ENCODE data around the gene CCL22.
A peak's percentile ranks its signal among the peaks of the same experiment; 100 is the strongest.

The CCL22 gene

DNA sequence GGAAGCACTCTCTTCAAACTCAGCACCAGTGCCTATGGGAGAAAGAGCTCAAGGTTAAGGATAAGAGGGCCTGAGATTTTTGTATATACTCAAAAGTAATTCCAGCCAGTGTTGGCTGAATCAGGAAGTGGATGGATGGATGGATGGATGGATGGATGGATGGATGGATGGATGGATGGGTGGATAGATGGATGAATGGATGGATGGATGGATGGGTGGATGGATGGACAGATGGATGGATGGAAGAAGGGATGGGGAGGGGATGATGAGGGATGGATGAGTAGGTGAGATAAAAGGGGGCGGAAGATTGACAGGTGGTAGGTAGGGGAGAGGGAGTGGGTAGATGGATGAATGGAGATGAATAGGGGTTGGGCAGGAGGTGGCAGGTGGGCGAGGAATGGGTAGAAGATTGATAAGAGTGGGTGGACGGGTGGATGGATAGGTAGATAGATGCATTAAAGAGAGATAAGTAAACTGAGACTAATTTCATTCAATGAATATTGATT, 17.8 kb downstream of the CCL22 start:
- DNase-seq (ENCODE audit: low read depth in 3 of 3): no peak

- DNase-seq (ENCODE audit: low read depth in 3 of 3): peak; percentile 8 to 41 (median 36)
Observed at GRCh38 chr16:57377080-57377841, 18.7 kb downstream of the CCL22 start.

GRCh38 chr16:57379579-57379978, 21.0 kb downstream of the CCL22 start:
- DNase-seq (ENCODE audit: low read depth in 3 of 3): no peak

GRCh38 chr16:57380671-57381462, 22.3 kb downstream of the CCL22 start:
- DNase-seq (ENCODE audit: low read depth in 3 of 3): no peak

- DNase-seq (ENCODE audit: low read depth in 3 of 3): no peak
Observed at GRCh38 chr16:57381791-57382534, 23.4 kb downstream of the CCL22 start.

DNA sequence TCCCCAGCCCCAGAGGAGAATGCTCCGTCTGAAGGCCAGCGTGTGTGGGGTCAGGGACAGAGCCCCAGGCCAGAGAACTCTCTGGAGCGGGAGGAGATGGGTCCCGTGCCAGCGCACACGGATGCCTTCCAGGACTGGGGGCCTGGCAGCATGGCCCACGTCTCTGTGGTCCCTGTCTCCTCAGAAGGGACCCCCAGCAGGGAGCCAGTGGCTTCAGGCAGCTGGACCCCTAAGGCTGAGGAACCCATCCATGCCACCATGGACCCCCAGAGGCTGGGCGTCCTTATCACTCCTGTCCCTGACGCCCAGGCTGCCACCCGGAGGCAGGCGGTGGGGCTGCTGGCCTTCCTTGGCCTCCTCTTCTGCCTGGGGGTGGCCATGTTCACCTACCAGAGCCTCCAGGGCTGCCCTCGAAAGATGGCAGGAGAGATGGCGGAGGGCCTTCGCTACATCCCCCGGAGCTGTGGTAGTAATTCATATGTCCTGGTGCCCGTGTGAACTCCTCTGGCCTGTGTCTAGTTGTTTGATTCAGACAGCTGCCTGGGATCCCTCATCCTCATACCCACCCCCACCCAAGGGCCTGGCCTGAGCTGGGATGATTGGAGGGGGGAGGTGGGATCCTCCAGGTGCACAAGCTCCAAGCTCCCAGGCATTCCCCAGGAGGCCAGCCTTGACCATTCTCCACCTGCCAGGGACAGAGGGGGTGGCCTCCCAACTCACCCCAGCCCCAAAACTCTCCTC, 24.1 kb downstream of the CCL22 start:
- DNase-seq (ENCODE audit: low read depth in 3 of 3): no peak

GRCh38 chr16:57383276-57384247, 25.0 kb downstream of the CCL22 start:
- no peak for DNase-seq (ENCODE audit: low read depth in 3 of 3)

- no peak for DNase-seq (ENCODE audit: low read depth in 3 of 3)
Observed at GRCh38 chr16:57384248-57385070, 25.9 kb downstream of the CCL22 start.

- no peak for DNase-seq (ENCODE audit: low read depth in 3 of 3)
Observed at GRCh38 chr16:57385083-57385482, 26.5 kb downstream of the CCL22 start.

DNA sequence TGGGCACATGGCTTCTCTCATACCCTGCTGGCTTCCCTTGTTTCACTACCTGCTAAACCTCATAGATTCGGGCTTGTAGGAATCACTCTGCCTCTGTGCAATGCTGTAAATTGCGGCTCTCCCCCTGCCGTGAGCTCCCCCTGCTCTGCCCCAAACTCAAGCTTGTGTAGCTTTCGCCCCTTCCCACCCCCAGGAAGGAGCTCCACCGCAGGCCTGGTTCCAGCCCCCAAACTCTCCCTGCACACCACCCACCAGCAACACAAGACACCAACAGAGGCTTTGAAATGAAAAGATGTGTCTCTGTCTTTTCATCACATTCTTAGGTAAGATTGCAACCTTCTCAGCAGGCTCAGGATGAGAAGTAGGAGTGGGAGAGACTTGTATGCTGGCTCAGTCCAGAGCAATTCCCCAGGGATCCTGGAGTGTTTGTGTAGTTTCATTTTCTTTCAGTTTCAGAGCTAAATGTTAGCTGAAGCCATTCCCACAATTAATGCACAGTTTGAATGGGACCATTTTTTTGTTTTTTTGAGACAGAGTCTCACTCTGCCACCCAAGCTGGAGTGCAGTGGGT, 27.9 kb downstream of the CCL22 start:
- DNase-seq (ENCODE audit: low read depth in 3 of 3): no peak

- DNase-seq (ENCODE audit: low read depth in 3 of 3): no peak
Observed at GRCh38 chr16:57387598-57388354, 29.2 kb downstream of the CCL22 start.

GRCh38 chr16:57388359-57389086, 29.9 kb downstream of the CCL22 start:
- no peak for DNase-seq (ENCODE audit: low read depth in 3 of 3)

GRCh38 chr16:57389087-57389468, 30.5 kb downstream of the CCL22 start:
- DNase-seq (ENCODE audit: low read depth in 3 of 3): no peak

DNA sequence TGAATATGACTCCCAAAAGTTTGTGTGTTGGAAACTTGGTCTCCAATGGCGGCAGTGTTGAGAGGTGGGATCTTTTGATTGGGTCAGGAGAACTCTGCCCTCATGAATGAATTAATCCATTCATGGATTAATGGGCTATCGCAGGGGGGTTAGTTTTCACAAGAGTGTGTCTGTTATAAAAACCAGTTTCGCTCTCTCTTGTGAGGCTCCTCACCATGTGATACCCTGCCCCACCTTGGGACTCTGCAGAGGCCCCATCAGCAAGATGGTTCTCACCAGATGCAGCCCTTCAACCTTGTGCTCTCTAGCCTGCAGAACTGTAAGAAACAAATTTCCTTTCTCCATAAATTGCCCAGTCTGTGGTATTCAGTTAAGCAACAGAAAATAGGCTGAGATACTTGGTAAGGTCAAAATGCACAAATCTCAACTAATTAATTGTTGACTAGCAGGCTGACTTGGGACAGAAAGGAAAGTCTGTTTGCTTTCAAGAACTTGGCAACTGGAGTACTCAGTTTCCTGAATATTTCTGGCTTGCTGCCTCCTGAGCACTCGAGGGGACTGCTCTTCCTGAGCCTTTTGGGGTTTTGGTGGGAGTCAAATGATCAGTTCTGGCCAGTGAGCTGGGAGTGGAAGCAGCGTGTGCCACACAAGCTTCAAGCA, 32.2 kb downstream of the CCL22 start:
- DNase-seq (ENCODE audit: low read depth in 3 of 3): no peak

DNA sequence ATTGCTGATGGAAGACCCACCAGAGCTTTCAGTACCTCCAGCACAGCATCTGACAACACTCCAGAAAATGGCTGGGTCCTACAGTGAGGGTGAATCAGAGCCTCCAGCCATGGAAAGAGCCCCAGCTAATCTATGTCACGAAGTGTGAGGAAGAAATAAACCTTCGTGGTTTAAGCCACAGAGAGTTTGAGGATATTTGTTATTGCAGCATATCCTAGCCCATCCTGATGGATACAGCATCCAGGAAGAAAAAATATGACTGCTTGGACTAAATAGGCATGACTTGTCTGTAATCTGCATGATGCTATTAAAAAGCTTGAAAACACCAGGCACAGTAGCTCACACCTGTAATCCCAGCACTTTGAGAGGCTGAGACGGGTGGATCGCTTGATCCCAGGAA, 32.7 kb downstream of the CCL22 start:
- no peak for DNase-seq (ENCODE audit: low read depth in 3 of 3)

DNA sequence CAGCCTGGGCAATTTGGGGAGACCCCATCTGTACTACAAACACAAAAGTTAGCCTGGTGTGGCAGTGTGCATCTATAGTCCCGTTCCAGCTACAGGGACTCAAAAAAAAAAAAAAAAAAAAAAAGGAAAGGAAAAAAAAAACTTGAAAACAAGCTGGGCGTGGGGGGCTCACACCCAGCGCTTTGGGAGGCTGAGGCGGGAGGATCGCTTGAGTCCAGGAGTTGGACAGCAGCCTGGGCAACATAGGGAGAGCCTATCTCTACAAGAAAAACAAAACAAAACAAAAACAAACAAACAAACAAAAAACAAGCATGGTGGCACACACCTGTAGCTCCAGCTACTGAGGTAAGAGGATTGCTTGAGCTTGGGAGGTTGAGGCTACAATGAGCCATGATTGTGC, 33.1 kb downstream of the CCL22 start:
- no peak for DNase-seq (ENCODE audit: low read depth in 3 of 3)

GRCh38 chr16:57392694-57393093, 34.1 kb downstream of the CCL22 start:
- DNase-seq (ENCODE audit: low read depth in 3 of 3): no peak
